Ishikawa (cell line): Measurements from ENCODE around the gene CEP83.

Experiments
- CEBPB ChIP-seq: IDR thresholded peaks from 2 replicates; pipeline ENCODE4 v1.6.1; 2012
- CREB1 ChIP-seq: IDR thresholded peaks from 2 replicates; pipeline ENCODE4 v1.6.1; 2012; ENCODE audit warnings: low read depth
- EGR1 ChIP-seq: IDR thresholded peaks from 2 replicates; pipeline ENCODE4 v1.6.1; 2012
- EP300 ChIP-seq: IDR thresholded peaks from 2 replicates; pipeline ENCODE4 v1.6.1; 2012; ENCODE audit warnings: borderline replicate concordance
- RAD21 ChIP-seq: IDR thresholded peaks from 2 replicates; pipeline ENCODE4 v1.6.1; 2012; ENCODE audit warnings: low read depth
- REST ChIP-seq: IDR thresholded peaks from 2 replicates; pipeline ENCODE4 v1.6.1; 2012; ENCODE audit warnings: low read depth, mild to moderate bottlenecking
- TAF1 ChIP-seq: IDR thresholded peaks from 2 replicates; pipeline ENCODE4 v1.6.1; 2012; ENCODE audit warnings: low read depth, mild to moderate bottlenecking
- YY1 ChIP-seq: IDR thresholded peaks from 2 replicates; pipeline ENCODE4 v1.6.1; 2012; ENCODE audit warnings: low read depth

GRCh38 chr12:94289461-94290312, 170.0 kb downstream of the CEP83 start:
- no peak for TF ChIP-seq EGR1
- TF ChIP-seq REST = no peak
- TF ChIP-seq YY1 = no peak
- TF ChIP-seq RAD21 = no peak
- no peak for TF ChIP-seq CEBPB
- TF ChIP-seq TAF1 = no peak
- no peak for TF ChIP-seq CREB1
- no peak for TF ChIP-seq EP300
